ENCODE measurements around the gene CPNE7.

Gene CPNE7

DNA sequence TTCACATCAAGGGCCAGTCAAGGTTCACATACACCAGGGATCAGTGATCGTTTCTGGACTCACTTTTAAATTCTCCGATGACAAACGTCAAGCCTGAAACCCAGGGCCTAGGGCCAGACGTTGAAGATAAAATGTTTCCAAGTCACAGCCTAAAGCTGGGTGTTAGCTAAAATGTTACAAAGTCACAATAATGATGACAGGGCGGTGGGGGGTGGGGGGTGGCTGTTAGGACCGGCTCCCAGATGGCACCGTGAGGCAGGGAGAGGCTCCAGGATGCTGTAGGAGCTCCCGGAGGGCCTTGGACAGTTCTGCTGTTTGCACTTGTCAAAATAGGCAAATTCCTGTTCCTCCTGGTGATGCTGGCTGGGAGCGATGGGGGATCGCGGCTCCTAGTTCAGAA is 31.4 kb upstream of the CPNE7 start:
- DNase-seq (ENCODE audit: low read depth, low spot score), result no peak
- TF ChIP-seq, protein P1, sequence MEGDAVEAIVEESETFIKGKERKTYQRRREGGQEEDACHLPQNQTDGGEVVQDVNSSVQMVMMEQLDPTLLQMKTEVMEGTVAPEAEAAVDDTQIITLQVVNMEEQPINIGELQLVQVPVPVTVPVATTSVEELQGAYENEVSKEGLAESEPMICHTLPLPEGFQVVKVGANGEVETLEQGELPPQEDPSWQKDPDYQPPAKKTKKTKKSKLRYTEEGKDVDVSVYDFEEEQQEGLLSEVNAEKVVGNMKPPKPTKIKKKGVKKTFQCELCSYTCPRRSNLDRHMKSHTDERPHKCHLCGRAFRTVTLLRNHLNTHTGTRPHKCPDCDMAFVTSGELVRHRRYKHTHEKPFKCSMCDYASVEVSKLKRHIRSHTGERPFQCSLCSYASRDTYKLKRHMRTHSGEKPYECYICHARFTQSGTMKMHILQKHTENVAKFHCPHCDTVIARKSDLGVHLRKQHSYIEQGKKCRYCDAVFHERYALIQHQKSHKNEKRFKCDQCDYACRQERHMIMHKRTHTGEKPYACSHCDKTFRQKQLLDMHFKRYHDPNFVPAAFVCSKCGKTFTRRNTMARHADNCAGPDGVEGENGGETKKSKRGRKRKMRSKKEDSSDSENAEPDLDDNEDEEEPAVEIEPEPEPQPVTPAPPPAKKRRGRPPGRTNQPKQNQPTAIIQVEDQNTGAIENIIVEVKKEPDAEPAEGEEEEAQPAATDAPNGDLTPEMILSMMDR (IDR thresholded peaks at IDR 0.05; ENCODE audit: insufficient read depth, low read length, missing control alignments), result no peak
- ChIA-PET POLR2A (no interaction called here), CTCF (interaction anchor here (1.0 kb wide), 1 partner anchor 12 kb away, joined by 7 read pairs; no protein-coding TSS in a partner anchor)
- no peak overlapping the region for H3K4me3 ChIP-seq (ENCODE audit: low read depth, low read length)

DNA sequence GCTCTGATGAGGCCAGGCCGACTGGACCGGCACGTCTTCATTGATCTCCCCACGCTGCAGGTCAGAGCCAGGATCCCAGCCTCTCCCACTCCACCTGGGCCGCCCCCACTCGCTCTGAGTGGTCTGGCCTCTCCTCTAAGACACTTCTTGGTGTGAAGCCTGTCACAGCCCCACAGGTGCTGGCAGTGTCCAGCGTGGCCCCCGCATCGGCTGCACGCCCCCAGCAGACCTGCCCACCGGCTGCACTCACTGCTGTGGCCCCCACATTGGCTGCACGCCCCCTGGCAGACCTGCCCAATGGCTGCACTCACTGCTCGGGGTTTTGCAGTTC is 30.9 kb upstream of the CPNE7 start:
- TF ChIP-seq, protein P1 (IDR thresholded peaks at IDR 0.05; ENCODE audit: insufficient read depth, low read length, missing control alignments), result no peak
- CTCF ChIA-PET, result interaction anchor here (1.0 kb wide), 1 partner anchor 12 kb away, joined by 7 read pairs; no protein-coding TSS in a partner anchor
- DNase-seq (ENCODE audit: low read depth, low spot score), result no peak
- H3K4me3 ChIP-seq (ENCODE audit: low read depth, low read length), result no peak overlapping the region
- POLR2A ChIA-PET, result no interaction called here

- TF ChIP-seq, protein P1 (IDR thresholded peaks at IDR 0.05; ENCODE audit: insufficient read depth, low read length, missing control alignments), result no peak
- CTCF ChIA-PET, result interaction anchor here (2.1 kb wide), 1 partner anchor 12 kb away, joined by 6 read pairs; no protein-coding TSS in a partner anchor
- no peak for DNase-seq (ENCODE audit: low read depth, low spot score)
- POLR2A ChIA-PET, result no interaction called here
- H3K4me3 ChIP-seq (ENCODE audit: low read depth, low read length), result no peak overlapping the region
These were observed 30.3 kb upstream of the CPNE7 start for GRCh38 chr16:89545044-89545830.

DNA sequence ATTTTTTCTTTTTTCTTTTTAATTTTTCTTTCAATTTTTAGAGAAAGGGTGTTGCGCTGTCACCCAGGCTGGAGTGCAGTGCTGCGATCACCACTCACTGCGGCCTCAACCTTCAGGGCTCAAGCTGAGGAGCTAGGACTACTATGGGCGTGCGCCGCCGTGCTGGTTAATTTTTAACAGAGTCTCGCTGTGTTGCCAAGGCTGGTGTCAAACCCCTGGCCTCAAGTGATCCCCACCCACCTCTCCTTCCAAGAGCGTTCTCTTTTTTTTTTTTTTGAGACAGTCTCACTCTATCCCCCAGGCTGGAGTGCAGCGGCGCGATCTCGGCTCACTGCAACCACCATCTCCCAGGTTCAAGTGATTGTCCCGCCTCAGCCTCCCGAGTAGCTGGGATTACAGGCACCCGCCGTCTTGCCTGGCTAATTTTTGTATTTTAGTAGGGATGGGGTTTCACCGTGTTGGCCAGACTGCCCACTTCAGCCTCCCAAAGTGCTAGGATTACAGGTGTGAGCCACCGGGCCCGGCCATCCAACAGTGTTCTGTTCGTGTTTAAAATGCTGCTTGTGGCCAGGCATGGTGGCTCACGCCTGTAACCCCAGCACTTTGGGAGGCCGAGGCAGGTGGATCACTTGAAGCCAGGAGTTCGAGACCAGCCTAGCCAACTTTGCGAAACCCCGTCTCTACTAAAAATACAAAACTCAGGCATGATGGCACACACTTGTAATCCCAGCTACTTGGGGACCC is 29.6 kb upstream of the CPNE7 start:
- POLR2A ChIA-PET, result no interaction called here

GRCh38 chr16:89546781-89547180 is 28.8 kb upstream of the CPNE7 start:
- DNase-seq (ENCODE audit: low read depth, low spot score), result no peak
- POLR2A ChIA-PET, result no interaction called here
- TF ChIP-seq, protein P1 (IDR thresholded peaks at IDR 0.05; ENCODE audit: insufficient read depth, low read length, missing control alignments), result no peak
- CTCF ChIA-PET, result interaction anchor here (2.1 kb wide), 1 partner anchor 10 kb away, joined by 6 read pairs; no protein-coding TSS in a partner anchor
- H3K4me3 ChIP-seq (ENCODE audit: low read depth, low read length), result no peak overlapping the region

More for the DNA sequence above, 29.6 kb upstream of the CPNE7 start:
- DNase-seq (ENCODE audit: low read depth, low spot score), result no peak
- TF ChIP-seq, protein P1 (IDR thresholded peaks at IDR 0.05; ENCODE audit: insufficient read depth, low read length, missing control alignments), result no peak
- CTCF ChIA-PET, result interaction anchor here (2.1 kb wide), 1 partner anchor 11 kb away, joined by 6 read pairs; no protein-coding TSS in a partner anchor
- no peak overlapping the region for H3K4me3 ChIP-seq (ENCODE audit: low read depth, low read length)

DNA sequence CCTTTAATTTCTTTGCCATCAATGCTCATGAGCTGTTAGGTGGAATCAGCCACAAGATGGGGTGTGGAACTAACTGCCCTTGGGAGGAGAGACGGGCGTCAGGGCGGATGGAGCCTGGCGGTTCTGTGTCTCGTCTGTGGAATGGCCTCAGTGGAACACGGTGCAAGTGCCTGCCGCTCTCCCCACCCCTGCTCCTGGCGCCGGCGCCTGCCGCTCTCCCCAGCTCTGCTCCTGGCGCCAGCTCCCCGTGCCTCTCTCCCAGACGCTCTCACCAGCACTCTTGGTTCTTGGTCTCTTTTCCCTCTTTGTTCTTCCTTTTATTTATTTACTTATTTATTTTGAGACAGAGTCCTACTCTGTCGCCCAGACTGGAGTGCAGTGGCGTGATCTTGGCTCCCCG is 28.3 kb upstream of the CPNE7 start:
- TF ChIP-seq, protein P1 (IDR thresholded peaks at IDR 0.05; ENCODE audit: insufficient read depth, low read length, missing control alignments), result no peak
- DNase-seq (ENCODE audit: low read depth, low spot score), result no peak
- ChIA-PET POLR2A (no interaction called here), CTCF (interaction anchor here (2.1 kb wide), 1 partner anchor 10 kb away, joined by 6 read pairs; no protein-coding TSS in a partner anchor)
- H3K4me3 ChIP-seq (ENCODE audit: low read depth, low read length), result no peak overlapping the region
